HG03135 (cell line): ENCODE data around the gene CYP3A7.
"Not testable (repeated sequence)": the region's sequence is repeated elsewhere in the genome, so short reads cannot be mapped to it uniquely, and the experiment has no call there.

Source experiments
- ATAC-seq: cut with Tn5 transposase; IDR thresholded peaks from one replicate; pipeline ENCODE4 v1.9.1; 2021; ENCODE audit warnings: mild to moderate bottlenecking, moderate library complexity; ENCODE audit not compliant: unreplicated experiment

The CYP3A7 gene

DNA sequence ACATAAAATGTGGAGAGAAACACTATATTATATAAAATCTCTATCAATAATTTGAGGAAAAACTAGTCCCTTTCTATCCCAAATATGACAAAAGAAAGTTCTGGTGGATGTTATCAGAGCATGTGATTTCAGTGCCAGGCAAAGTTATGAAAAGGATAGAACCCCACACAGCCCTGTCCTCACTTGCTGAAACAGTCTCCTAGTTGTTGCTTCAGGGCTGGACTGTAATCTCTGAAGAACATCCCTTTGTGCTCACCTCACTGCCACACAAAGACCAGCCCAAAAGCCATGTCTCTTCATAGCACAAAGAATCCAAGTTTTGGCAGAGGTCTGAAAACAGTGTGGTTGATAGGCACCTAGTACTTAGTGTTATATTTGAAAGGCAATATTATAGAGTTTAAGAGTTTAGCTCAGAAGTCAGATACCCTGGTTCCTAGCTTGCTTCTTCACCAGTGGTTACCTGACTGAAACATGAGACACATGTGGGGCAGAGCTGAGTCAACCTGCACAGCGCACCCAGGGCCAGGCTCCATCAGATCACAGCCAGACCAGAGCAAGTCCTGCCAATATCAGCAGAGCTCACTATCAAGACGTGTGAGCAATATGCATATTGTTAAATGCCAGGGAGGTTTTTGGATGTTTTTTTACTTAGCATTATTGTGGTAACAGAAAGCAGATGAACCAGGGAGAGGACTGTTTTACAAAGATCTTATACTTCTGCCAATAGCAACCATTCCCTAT lies 25.0 kb downstream of the CYP3A7 start:
- no peak for ATAC-seq

DNA sequence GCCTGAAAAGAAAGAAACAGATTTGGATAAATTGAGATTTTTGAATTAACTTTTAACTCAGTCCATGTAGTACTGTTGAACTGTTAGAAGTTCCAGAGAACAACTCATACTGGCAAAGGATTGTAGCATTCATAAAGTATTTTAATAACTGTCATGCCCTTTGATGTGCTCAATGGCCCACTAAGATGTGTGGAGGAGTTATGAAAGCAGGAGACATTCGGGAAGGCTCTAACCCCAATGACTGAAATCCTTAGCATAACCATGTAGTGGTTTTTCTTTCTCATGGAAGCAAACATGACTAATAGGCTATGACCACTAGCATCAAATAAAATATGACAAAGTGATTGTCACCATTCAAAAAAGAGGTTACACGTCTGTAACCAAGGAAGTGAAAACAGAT lies 25.7 kb downstream of the CYP3A7 start:
- ATAC-seq: no peak

DNA sequence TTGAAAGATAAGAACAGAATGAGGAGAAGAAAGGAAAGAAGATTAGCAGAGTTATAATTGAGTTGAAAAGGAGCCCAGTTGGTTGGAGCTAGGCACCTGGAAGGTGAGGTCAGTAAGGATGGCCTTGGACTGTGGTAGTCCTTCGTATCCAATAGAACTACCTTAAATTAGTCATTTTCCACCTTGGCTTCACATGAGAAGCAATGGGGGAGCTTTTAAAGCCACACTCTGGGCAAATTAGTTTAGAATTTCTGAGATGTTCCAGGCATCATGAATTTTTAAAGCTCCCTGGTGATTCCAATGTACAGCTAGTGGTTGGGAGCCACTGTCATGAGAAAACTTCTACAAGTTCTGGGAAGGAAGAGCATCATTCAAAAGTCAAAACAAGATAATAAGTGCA lies 27.9 kb downstream of the CYP3A7 start:
- no peak for ATAC-seq

DNA sequence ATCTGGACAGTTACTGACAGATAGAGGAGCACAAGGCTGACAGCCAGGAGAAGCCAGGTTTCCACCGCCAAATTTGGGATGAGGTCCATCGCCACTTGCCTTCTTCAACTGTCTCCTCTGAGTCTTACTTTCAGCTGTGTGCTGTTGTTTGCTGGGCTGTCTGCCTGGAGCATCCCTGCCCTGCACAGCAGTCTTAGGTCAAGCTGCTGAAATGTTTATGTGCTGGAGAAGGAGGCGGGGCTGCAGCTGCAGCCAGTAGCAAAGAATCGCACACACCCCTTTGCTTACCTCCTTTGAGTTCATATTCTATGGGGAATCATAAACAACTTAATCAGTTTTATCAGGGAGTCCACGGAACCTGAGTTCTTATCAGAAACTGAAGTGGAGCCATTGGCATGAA lies 35.0 kb downstream of the CYP3A7 start:
- no peak for ATAC-seq

DNA sequence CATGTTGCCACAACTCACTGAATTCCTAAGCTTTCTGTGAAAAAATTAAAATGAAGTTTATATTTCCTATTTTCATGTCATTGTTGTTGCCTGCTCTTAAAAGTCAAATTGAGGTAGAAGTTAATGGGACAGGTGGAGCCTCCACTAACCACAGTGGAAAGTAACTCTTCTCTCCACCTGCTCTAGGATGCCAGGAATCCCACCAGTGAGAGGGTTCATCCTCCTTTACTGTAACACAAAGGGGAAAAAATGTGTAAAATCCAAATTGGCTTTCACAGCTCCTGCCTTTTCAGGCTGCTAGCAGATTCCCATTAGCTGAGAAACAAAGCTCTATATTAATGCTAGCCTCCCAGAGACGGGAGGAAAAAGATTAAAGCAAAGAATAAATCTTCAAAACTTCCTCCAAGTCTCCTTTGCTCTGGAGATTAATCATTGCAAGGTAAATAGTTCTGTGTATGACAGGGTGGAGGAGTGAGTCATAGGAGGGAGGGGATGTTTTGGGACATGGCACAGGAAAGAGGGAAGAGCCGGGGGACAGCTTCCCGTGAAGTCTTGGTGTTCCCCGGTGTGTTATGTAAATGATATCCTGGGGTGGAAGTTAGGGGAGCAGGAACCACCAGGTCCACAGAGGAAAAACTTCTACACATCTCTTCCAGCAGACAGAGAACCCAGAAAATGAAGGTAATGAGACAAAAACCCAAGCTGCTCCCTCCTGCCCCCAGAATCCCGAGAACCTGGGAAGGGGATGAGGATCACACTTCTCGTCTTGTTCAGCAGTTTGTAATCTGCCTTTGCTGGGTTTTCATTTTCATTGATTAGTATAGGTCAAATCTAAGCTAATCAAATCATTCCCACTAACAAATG lies 35.9 kb downstream of the CYP3A7 start:
- ATAC-seq: not testable (repeated sequence)

DNA sequence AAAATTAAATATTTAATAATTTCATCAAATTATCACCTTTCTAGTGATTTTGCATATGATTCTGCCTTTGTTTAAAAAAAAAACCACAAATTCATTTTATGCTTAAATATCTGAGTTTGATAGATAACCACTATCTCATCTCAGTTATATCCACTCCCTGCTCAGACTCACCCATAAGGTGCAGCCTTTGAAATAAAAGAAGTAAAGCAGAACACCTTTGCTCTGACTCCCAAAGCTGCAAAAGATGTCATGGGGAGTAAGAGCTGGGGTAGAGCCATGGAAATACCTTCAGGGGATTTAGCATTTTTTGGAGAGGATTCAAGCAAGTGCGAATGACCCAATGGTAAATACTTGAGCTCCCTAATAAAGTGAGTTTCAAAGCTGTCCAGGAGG lies 40.1 kb downstream of the CYP3A7 start:
- no peak for ATAC-seq

DNA sequence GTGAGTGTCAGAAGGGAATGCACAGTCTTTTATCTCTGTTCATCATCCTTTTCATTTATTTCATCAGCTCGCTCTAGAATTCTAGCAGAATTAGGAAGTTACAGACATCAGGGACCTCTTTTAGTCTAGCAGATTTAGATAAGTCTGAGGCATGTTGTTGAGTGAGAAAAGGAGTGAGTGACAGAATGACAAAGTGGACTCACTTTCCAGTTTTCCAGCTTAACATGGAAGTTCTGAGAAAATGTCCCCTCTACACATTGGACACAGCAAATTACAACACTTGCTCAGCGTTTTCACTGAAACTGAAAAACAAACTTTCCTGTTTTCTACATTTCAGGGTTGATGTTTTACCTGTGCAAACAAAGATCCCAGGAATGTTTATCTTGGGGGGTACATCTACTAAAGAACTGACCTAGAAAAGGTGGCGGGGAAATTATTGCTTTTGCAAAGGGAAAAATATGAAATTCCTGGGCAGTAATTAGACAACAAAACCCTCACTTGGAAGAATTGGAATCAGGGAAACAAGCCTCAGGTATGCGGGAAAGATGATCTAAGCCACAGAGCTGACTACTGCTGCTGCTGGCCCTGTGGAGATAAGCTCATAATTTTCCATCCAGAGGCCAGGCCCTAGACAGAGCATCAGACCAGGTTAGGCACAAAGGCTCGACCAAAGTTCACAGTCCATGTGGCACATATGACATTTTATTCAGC lies 40.6 kb downstream of the CYP3A7 start:
- no peak for ATAC-seq

DNA sequence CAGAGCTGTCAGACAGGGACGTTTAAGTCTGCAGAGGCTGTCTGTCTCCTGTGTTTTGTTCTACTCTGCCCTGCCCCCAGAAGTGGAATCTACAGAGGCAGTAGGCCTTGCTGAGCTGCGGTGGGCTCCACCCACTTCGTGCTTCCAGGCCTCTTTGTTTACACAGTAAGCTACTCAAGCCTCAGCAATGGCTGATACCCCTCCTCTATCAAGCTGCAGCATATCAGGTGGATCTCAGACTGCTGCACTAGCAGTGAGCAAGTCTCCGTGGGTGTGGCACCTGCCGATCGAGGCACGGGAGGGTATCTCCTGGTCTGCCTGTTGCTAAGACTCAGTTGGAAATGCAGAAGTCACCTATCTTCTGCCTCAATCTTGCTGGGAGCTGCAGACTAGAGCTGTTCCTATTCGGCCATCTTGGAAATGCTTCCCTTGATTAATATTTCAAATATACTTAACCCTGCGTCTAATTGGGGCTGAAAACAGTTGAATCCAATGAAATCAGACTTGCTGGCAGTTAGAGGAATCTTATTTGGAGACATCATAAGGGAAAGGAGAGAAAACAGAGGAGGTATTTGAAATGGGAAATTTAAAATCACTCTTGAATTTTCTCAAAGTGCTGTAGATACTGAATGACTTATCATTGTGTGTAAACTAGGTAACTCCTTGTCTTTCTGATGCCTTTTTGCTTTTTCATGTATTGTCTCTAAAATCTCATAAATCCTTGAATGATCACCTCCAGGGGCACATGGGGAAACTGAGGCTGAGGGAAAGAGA lies 41.4 kb downstream of the CYP3A7 start:
- ATAC-seq: no peak

DNA sequence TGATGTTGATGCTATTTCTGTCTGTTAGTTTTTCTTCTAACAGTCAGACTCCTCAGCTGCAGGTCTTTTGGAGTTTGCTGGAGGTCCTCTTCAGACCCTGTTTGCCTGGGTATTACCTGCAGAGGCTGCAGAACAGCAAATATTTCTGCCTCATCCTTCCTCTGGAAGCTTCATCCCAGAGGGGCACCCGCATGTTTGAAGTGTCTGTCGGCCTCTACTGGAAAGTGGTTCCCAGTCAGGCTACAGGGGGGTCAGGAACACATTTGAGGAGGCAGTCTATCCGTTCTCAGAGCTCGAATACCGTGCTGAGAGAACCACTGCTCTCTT lies 41.9 kb downstream of the CYP3A7 start:
- ATAC-seq: no peak

DNA sequence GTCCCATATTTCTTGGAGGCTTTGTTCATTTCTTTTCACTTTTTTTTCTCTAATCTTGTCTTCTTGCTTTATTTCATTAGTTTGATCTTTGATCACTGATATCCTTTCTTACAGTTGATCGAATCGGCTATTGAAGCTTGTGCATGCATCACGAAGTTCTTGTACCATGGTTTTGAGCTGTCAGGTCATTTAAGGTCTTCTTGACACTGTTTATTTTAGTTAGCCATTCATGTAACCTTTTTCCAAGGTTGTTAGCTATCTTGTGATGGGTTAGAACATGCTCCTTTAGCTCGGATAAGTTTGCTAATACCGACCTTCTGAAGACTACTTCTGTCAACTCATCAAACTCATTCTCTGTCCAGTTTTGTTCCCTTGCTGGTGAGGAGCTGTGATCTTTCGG lies 42.4 kb downstream of the CYP3A7 start:
- not testable (repeated sequence) for ATAC-seq

DNA sequence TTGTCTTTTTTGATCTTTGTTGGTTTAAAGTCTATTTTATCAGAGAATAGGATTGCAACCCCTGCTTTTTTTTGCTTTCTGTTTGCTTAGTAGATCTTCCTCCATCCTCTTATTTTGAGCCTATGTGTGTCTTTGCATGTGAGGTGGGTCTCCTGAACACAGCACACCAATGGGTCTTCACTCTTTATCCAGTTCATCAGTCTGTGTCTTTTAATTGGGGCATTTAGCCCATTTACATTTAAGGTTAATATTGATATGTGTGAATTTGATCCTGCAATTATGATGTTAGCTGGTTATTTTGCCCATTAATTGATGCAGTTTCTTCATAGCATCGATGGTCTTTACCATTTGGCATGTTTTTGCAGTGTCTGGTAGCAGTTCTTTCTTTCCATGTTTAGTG lies 43.3 kb downstream of the CYP3A7 start:
- ATAC-seq: not testable (repeated sequence)

DNA sequence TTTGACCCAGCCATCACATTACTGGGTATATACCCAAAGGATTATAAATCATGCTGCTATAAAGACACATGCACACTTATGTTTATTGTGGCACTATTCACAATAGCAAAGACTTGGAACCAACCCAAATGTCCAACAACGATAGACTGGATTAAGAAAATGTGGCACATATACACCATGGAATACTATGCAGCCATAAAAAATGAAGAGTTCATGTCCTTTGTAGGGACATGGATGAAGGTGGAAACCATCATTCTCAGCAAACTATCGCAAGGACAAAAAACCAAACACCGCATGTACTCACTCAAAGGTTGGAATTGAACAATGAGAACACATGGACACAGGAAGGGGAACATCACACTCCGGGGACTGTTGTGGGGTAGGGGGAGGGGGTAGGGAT lies 44.1 kb downstream of the CYP3A7 start:
- ATAC-seq: not testable (repeated sequence)

DNA sequence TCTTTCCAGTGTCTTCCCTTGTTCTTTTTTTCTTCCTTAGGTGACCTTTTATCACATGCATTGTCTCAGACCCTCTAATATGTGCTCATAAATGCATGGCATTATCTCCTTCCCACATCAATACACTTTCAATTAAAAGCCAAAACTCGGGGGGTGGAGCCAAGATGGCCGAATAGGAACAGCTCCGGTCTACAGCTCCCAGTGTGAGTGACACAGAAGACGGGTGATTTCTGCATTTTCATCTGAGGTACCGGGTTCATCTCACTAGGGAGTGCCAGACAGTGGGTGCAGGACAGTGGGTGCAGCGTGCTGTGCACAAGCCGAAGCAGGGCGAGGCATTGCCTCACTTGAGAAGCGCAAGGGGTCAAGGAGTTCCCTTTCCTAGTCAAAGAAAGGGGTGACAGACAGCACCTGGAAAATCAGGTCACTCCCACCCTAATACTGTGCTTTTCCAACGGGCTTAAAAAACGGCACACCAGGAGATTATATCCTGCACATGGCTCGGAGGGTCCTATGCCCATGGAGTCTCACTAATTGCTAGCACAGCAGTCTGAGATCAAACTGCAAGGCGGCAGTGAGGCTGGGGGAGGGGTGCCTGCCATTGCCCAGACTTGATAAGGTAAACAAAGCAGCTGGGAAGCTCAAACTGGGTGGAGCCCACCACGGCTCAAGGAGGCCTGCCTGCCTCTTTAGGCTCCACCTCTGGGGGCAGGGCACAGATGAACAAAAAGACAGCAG lies 49.0 kb downstream of the CYP3A7 start:
- ATAC-seq: not testable (repeated sequence)

DNA sequence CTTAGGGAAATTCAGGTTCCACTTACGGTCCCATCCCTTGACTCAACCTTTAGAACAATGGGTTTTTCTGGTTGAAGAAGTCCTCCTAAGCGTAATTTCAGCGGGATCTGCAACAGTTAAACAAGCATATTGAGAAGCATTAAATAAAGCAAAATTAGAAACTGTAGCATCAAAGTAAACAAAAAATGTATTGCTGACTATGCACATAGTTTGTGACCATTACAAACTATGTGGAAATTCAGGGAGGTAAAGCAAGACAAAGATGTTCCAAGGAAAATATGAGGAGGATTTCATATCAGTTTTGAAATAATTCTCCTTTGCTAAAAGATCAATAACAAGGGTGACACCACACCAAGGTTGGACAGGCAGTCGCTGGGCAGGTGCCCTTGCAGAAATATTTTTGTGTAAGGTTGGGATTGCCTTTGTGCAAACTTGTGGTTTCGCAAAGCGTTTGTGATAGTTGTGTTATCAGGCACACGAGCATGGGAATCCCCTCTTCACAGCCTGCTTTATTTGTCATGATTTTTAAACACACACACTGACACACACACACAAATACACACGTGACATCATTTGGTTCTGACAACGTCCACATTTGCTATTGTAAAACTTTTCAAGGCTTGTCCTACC lies 49.8 kb downstream of the CYP3A7 start:
- no peak for ATAC-seq

DNA sequence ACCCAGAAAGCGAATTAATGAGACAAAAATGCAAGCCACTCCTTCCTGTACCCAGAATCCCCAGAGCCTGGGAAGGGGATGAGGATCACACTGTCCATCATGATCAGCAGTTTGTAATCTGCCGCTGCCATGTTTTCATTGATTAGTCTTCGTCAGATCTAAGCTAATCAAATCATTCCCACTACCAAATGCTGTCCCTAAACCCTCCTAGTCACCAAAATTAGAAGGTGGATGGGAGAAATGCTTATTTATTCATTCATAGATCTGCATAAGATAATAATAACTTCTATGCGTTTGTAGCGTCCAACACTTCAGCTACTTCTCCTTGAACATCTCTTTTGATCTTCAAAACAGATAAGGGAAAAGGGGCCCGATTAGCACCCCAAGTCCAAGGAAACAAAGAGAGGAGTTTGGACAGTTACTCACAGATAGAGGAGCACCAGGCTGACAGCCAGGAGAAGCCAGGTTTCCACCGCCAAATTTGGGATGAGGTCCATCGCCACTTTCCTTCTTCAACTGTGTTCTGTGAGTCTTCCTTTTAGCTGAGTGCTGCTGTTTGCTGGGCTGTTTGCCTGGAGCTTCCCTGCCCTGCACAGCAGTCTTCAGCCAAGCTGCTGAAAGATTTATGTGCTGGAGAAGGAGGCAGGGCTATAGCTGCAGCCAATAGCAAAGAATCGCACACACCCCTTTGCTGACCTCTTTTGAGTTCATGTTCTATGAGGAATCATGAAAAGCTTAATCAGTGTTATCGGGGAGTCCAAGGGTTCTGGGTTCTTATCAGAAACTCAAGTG lies 55.4 kb downstream of the CYP3A7 start, which contains the start of gene CYP3A5:
Gene CYP3A5 (minus strand): TSS at position 597 of the 792 bp plus-strand sequence. CDS start 100 bp downstream, at position 497.
- ATAC-seq: no peak

DNA sequence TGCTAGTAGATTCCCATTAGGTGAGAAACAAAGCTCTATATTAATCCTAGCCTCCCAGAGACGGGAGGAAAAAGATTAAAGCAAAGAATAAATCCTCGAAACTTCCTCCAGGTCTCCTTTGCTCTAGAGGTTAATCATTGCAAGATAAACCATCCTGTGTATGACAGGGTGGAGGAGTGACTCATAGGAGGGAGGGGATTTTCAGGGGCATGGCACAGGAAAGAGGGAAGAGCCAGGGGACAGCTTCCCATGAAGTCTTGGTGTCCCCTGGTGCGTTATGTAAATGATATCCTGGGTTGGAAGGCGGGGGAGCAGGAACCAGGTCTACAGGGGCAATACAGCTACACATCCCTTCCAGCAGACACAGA lies 56.0 kb downstream of the CYP3A7 start:
- no peak for ATAC-seq

DNA sequence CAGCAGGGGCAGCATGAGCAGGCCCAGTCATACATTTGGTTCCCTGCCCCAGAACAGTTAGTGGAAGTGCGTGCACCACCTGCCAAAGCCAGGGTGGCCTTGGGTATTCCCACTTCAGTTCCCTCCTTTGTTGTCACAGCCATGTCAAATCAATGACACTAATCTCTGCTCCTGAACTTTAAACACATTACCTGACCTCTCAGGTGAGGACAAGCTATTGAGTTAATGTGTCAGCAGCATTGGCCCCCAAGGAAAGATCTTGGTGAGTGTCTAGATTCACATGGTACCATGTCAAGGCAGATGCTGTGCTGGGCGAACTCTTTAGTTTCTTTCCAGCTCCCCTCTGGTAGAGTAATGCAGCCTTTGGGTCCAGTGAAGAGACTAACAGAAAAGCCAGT lies 57.3 kb downstream of the CYP3A7 start:
- no peak for ATAC-seq

DNA sequence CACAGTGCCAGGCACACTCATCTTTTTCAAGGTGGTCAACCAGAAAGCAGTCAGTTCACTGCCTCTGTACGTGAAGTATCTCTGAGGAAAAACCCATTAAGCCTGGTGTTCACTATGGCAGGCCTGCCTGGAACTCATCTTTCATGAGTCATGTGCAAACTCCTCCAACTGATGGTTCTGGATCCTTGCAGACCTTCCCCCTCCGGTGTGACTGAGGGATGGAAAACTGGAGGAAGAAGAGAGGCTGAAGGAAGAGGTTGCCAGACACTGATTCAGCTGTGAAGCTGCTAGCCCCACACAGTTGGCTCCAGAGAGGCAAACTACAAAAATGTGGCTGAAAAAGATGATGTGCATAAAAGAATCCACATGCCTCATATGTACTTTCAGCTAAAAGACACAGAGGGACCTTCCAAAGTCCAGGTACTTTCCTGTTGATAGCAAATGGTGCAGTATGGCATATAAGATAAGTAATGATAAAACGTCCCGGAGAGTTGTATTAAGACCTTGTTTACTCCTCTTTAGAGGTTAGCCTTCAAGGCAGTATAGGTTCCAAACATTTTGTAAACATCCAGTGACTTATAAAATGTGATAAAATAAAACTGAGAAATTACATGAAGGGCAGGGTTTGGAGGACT lies 57.9 kb downstream of the CYP3A7 start:
- ATAC-seq: no peak
